WTC11 (cell line): ENCODE results near the gene EPN3. TPM values are rescaled to one million over a fixed set of nuclear protein-coding genes. Genes with fewer than 3 reads are reported as not detected.

Source experiments
- ATAC-seq: fragments of 200-7000 bp; cut with Tn5 transposase; 2 replicates; pipeline ENCODE4 v1.10.0; 2021; ENCODE audit warnings: mild to moderate bottlenecking, moderate library complexity
- CTCF ChIA-PET: fragments of 300-600 bp; sonication (Branson Sonifier 250); formaldehyde crosslinking; loops from one replicate; lab custom pipeline; 2021; ENCODE audit warnings: antibody characterized with exemption; lab: Charles Lee
- POLR2A ChIA-PET: fragments of 350-600 bp; sonication (Branson Sonifier 250); formaldehyde crosslinking; loops from one replicate; lab custom pipeline; 2021; ENCODE audit warnings: antibody characterized with exemption; lab: Charles Lee
- DNase-seq: peaks from one replicate; pipeline ENCODE4 v3.0.0; 2021; ENCODE audit warnings: low spot score
- H3K27ac Mint-ChIP-seq: 2 replicates; pipeline ENCODE4 v1.8.0; 2021; ENCODE audit warnings: mixed read lengths
- H3K27me3 Mint-ChIP-seq: 2 replicates; pipeline ENCODE4 v1.8.0; 2021; ENCODE audit warnings: low read depth, mild to moderate bottlenecking, moderate library complexity, mixed read lengths
- H3K36me3 Mint-ChIP-seq: 2 replicates; pipeline ENCODE4 v1.8.0; 2021; ENCODE audit warnings: mixed read lengths
- H3K4me1 Mint-ChIP-seq: 2 replicates; pipeline ENCODE4 v1.8.0; 2022; ENCODE audit warnings: mixed read lengths
- H3K4me3 Mint-ChIP-seq: 2 replicates; pipeline ENCODE4 v1.8.0; 2021; ENCODE audit warnings: mild to moderate bottlenecking, moderate library complexity, mixed read lengths
- H3K9me3 Mint-ChIP-seq: 2 replicates; pipeline ENCODE4 v1.8.0; 2021; ENCODE audit warnings: mixed read lengths
- AFF4 ChIP-seq: sonication (generic); formaldehyde crosslinking; IDR thresholded peaks from 2 replicates; pipeline ENCODE4 v1.8.1; 2023; ENCODE audit warnings: mild to moderate bottlenecking, missing genetic modification reagents, borderline replicate concordance
- CREB1 ChIP-seq: sonication (generic); formaldehyde crosslinking; IDR thresholded peaks from 2 replicates; pipeline ENCODE4 v1.8.0; 2023; ENCODE audit warnings: mild to moderate bottlenecking, missing genetic modification reagents
- CTCF ChIP-seq: fragments of 200-600 bp; IDR thresholded peaks from 2 replicates; pipeline ENCODE4 v1.8.0; 2022; ENCODE audit warnings: antibody characterized with exemption
- E2F5 ChIP-seq: sonication (generic); formaldehyde crosslinking; IDR thresholded peaks from 2 replicates; pipeline ENCODE4 v1.8.1; 2022; ENCODE audit warnings: mild to moderate bottlenecking, moderate library complexity, missing genetic modification reagents
- ESRRA ChIP-seq: sonication (generic); formaldehyde crosslinking; IDR thresholded peaks from 2 replicates; pipeline ENCODE4 v1.8.1; 2022; ENCODE audit warnings: mild to moderate bottlenecking, missing genetic modification reagents, borderline replicate concordance
- ETV6 ChIP-seq: sonication (generic); formaldehyde crosslinking; IDR thresholded peaks from 2 replicates; pipeline ENCODE4 v1.8.1; 2022; ENCODE audit warnings: mild to moderate bottlenecking, missing genetic modification reagents
- GTF2I ChIP-seq: fragments of 250-450 bp; sonication (Bioruptor Pico); conservative IDR thresholded peaks from 2 replicates; pipeline ENCODE4 v1.4.0; 2021; ENCODE audit warnings: mild to moderate bottlenecking
- HMGXB4 ChIP-seq: sonication (generic); formaldehyde crosslinking; IDR thresholded peaks from 2 replicates; pipeline ENCODE4 v1.8.1; 2023; ENCODE audit warnings: mild to moderate bottlenecking, moderate library complexity, missing genetic modification reagents
- MXD4 ChIP-seq: fragments of 250-450 bp; sonication (Bioruptor Pico); IDR thresholded peaks from 2 replicates; pipeline ENCODE4 v1.8.0; 2021; ENCODE audit warnings: mild to moderate bottlenecking, moderate library complexity, borderline replicate concordance
- NFE2L1 ChIP-seq: sonication (generic); formaldehyde crosslinking; IDR thresholded peaks from 2 replicates; pipeline ENCODE4 v1.8.1; 2023; ENCODE audit warnings: missing genetic modification reagents
- NR1H2 ChIP-seq: sonication (generic); formaldehyde crosslinking; IDR thresholded peaks from 2 replicates; pipeline ENCODE4 v1.9.0; 2021; ENCODE audit warnings: mild to moderate bottlenecking, moderate library complexity, missing genetic modification reagents
- SOX15 ChIP-seq: fragments of 250-450 bp; sonication (Bioruptor Pico); IDR thresholded peaks from 2 replicates; pipeline ENCODE4 v1.9.0; 2021; ENCODE audit warnings: mild to moderate bottlenecking
- ZBTB21 ChIP-seq: sonication (generic); formaldehyde crosslinking; IDR thresholded peaks from 2 replicates; pipeline ENCODE4 v1.8.1; 2023; ENCODE audit warnings: mild to moderate bottlenecking, missing genetic modification reagents, borderline replicate concordance
- ZNF263 ChIP-seq: sonication (generic); formaldehyde crosslinking; IDR thresholded peaks from 2 replicates; pipeline ENCODE4 v1.8.1; 2022; ENCODE audit warnings: low read depth, mild to moderate bottlenecking, moderate library complexity, missing genetic modification reagents
- ZNF317 ChIP-seq: sonication (generic); formaldehyde crosslinking; IDR thresholded peaks from 2 replicates; pipeline ENCODE4 v1.8.1; 2023; ENCODE audit warnings: low read depth, mild to moderate bottlenecking, moderate library complexity, missing genetic modification reagents, borderline replicate concordance
- total RNA-seq: library from RNA; stranded (reverse); gene quantifications from 3 replicates; pipeline ENCODE4 v1.2.3, GENCODE V29; 2021
- TF ChIP-seq, protein P1 (sequence below): sonication (generic); formaldehyde crosslinking; IDR thresholded peaks from 2 replicates; pipeline ENCODE4 v1.8.1; 2023; ENCODE audit warnings: mild to moderate bottlenecking, missing genetic modification reagents
- TF ChIP-seq, protein P2 (sequence below): sonication (generic); formaldehyde crosslinking; IDR thresholded peaks from 2 replicates; pipeline ENCODE4 v1.8.0; 2023; ENCODE audit warnings: missing genetic modification reagents, mild to moderate bottlenecking, borderline replicate concordance

Gene EPN3
- total RNA-seq, 1 experiment from 2014 or later = 8.8 TPM

GRCh38 chr17:50498021-50498874, 34.3 kb upstream of the EPN3 start (continued):
- TF ChIP-seq HMGXB4 (no peak), ZNF263 (CRISPR knock-in tag) (no peak), CTCF (no peak), ZBTB21 (CRISPR knock-in tag) (no peak), AFF4 (CRISPR knock-in tag) (no peak), MXD4 (no peak)
- TF ChIP-seq, protein P1, sequence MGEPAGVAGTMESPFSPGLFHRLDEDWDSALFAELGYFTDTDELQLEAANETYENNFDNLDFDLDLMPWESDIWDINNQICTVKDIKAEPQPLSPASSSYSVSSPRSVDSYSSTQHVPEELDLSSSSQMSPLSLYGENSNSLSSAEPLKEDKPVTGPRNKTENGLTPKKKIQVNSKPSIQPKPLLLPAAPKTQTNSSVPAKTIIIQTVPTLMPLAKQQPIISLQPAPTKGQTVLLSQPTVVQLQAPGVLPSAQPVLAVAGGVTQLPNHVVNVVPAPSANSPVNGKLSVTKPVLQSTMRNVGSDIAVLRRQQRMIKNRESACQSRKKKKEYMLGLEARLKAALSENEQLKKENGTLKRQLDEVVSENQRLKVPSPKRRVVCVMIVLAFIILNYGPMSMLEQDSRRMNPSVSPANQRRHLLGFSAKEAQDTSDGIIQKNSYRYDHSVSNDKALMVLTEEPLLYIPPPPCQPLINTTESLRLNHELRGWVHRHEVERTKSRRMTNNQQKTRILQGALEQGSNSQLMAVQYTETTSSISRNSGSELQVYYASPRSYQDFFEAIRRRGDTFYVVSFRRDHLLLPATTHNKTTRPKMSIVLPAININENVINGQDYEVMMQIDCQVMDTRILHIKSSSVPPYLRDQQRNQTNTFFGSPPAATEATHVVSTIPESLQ = no peak
- TF ChIP-seq, protein P2, sequence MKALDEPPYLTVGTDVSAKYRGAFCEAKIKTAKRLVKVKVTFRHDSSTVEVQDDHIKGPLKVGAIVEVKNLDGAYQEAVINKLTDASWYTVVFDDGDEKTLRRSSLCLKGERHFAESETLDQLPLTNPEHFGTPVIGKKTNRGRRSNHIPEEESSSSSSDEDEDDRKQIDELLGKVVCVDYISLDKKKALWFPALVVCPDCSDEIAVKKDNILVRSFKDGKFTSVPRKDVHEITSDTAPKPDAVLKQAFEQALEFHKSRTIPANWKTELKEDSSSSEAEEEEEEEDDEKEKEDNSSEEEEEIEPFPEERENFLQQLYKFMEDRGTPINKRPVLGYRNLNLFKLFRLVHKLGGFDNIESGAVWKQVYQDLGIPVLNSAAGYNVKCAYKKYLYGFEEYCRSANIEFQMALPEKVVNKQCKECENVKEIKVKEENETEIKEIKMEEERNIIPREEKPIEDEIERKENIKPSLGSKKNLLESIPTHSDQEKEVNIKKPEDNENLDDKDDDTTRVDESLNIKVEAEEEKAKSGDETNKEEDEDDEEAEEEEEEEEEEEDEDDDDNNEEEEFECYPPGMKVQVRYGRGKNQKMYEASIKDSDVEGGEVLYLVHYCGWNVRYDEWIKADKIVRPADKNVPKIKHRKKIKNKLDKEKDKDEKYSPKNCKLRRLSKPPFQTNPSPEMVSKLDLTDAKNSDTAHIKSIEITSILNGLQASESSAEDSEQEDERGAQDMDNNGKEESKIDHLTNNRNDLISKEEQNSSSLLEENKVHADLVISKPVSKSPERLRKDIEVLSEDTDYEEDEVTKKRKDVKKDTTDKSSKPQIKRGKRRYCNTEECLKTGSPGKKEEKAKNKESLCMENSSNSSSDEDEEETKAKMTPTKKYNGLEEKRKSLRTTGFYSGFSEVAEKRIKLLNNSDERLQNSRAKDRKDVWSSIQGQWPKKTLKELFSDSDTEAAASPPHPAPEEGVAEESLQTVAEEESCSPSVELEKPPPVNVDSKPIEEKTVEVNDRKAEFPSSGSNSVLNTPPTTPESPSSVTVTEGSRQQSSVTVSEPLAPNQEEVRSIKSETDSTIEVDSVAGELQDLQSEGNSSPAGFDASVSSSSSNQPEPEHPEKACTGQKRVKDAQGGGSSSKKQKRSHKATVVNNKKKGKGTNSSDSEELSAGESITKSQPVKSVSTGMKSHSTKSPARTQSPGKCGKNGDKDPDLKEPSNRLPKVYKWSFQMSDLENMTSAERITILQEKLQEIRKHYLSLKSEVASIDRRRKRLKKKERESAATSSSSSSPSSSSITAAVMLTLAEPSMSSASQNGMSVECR (CRISPR knock-in tag) = no peak

DNA sequence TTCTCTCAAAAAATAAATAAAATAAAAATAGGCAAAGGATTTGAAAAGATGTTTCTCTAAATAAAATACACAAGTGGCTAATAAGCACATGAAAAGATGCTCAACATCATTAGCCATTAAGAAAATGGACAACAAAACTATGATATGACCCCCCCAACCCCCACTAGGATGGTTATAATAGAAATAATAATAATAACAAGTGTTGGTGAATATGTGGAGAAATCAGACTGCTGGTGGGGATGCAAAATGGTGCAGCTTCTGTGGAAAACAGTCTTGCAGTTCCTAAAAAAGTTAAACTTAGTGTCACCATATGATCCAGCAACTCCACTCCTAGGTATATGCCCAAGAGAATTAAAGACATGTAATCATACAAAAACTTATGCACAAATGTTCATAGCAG, 33.3 kb upstream of the EPN3 start:
- no peak for ATAC-seq
- Mint-ChIP-seq H3K27ac (no peak overlapping the region), H3K4me3 (no peak overlapping the region), H3K36me3 (no peaks in the 10 kb centered on the region), H3K27me3 (no peaks in the 10 kb centered on the region), H3K4me1 (peaks cover 8% of the 10 kb centered on the region), H3K9me3 (no peaks in the 10 kb centered on the region)
- CTCF ChIA-PET = interaction anchor here (1.5 kb wide), 1 partner anchor 12 kb away, joined by 7 read pairs; no protein-coding TSS in a partner anchor
- POLR2A ChIA-PET = no interaction called here
- DNase-seq = no peak
- TF ChIP-seq ETV6 (CRISPR knock-in tag) (no peak), CTCF (no peak), ESRRA (CRISPR knock-in tag) (no peak), SOX15 (no peak), NR1H2 (CRISPR knock-in tag) (no peak), GTF2I (no peak), NFE2L1 (no peak), E2F5 (CRISPR knock-in tag) (no peak), CREB1 (no peak), ZNF317 (no peak)
